ENCODE results near the gene UBXN6.

Gene UBXN6

GRCh38 chr19:4457654-4458395 is at the start of gene UBXN6:
TSS of gene UBXN6 (minus strand) at chr19:4457794. CDS start at chr19:4457697, 97 bp downstream.
- H3K36me3 Mint-ChIP-seq (ENCODE audit: low read depth), result no peaks in the 10 kb centered on the region
- no peaks in the 10 kb centered on the region for H3K27me3 Mint-ChIP-seq (ENCODE audit: low read depth)
- peak; percentile 99 for DNase-seq (ENCODE audit: low spot score)
- H3K9me3 Mint-ChIP-seq, result no peaks in the 10 kb centered on the region
- H3K4me1 Mint-ChIP-seq (ENCODE audit: low read depth), result peaks cover 13% of the 10 kb centered on the region
- H3K4me3 Mint-ChIP-seq, result peak within 1 kb of the TSS; percentile 94
- peak within 1 kb of the TSS; percentile 88 for H3K27ac Mint-ChIP-seq

GRCh38 chr19:4507150-4507452 is 49.5 kb upstream of the UBXN6 start:
- no peaks in the 10 kb centered on the region for H3K27me3 Mint-ChIP-seq (ENCODE audit: low read depth)
- H3K4me3 Mint-ChIP-seq, result no peak overlapping the region
- H3K27ac Mint-ChIP-seq, result no peak overlapping the region
- DNase-seq (ENCODE audit: low spot score), result no peak
- no peaks in the 10 kb centered on the region for H3K9me3 Mint-ChIP-seq
- H3K36me3 Mint-ChIP-seq (ENCODE audit: low read depth), result peaks cover 4% of the 10 kb centered on the region
- peaks cover 4% of the 10 kb centered on the region for H3K4me1 Mint-ChIP-seq (ENCODE audit: low read depth)

- Mint-ChIP-seq H3K36me3 (ENCODE audit: low read depth) (peaks cover 4% of the 10 kb centered on the region), H3K9me3 (no peaks in the 10 kb centered on the region), H3K27ac (peak overlapping the region; percentile 1), H3K4me1 (ENCODE audit: low read depth) (peaks cover 4% of the 10 kb centered on the region), H3K27me3 (ENCODE audit: low read depth) (no peaks in the 10 kb centered on the region), H3K4me3 (no peak overlapping the region)
- DNase-seq (ENCODE audit: low spot score), result no peak
Observed at GRCh38 chr19:4506449-4507149, 49.0 kb upstream of the UBXN6 start.

- H3K27ac Mint-ChIP-seq, result peak overlapping the region; percentile 43
- no peaks in the 10 kb centered on the region for H3K9me3 Mint-ChIP-seq
- H3K36me3 Mint-ChIP-seq (ENCODE audit: low read depth), result peaks cover 4% of the 10 kb centered on the region
- H3K4me1 Mint-ChIP-seq (ENCODE audit: low read depth), result peaks cover 4% of the 10 kb centered on the region
- H3K27me3 Mint-ChIP-seq (ENCODE audit: low read depth), result no peaks in the 10 kb centered on the region
- no peak overlapping the region for H3K4me3 Mint-ChIP-seq
- no peak for DNase-seq (ENCODE audit: low spot score)
Observed at GRCh38 chr19:4505570-4506448, 48.2 kb upstream of the UBXN6 start.

GRCh38 chr19:4504891-4505569 is 47.4 kb upstream of the UBXN6 start:
- DNase-seq (ENCODE audit: low spot score), result no peak
- peaks cover 4% of the 10 kb centered on the region for H3K4me1 Mint-ChIP-seq (ENCODE audit: low read depth)
- no peaks in the 10 kb centered on the region for H3K27me3 Mint-ChIP-seq (ENCODE audit: low read depth)
- H3K36me3 Mint-ChIP-seq (ENCODE audit: low read depth), result peaks cover 4% of the 10 kb centered on the region
- no peak overlapping the region for H3K4me3 Mint-ChIP-seq
- no peak overlapping the region for H3K27ac Mint-ChIP-seq
- H3K9me3 Mint-ChIP-seq, result no peaks in the 10 kb centered on the region

GRCh38 chr19:4504297-4504701 is 46.7 kb upstream of the UBXN6 start:
- Mint-ChIP-seq H3K36me3 (ENCODE audit: low read depth) (peaks cover 4% of the 10 kb centered on the region), H3K4me3 (no peak overlapping the region), H3K9me3 (no peaks in the 10 kb centered on the region), H3K27me3 (ENCODE audit: low read depth) (no peaks in the 10 kb centered on the region), H3K4me1 (ENCODE audit: low read depth) (peaks cover 4% of the 10 kb centered on the region), H3K27ac (no peak overlapping the region)
- DNase-seq (ENCODE audit: low spot score), result no peak

GRCh38 chr19:4503825-4504170 is 46.2 kb upstream of the UBXN6 start:
- peaks cover 4% of the 10 kb centered on the region for H3K36me3 Mint-ChIP-seq (ENCODE audit: low read depth)
- H3K27me3 Mint-ChIP-seq (ENCODE audit: low read depth), result no peaks in the 10 kb centered on the region
- no peak for DNase-seq (ENCODE audit: low spot score)
- H3K4me3 Mint-ChIP-seq, result no peak overlapping the region
- no peak overlapping the region for H3K27ac Mint-ChIP-seq
- H3K4me1 Mint-ChIP-seq (ENCODE audit: low read depth), result peaks cover 4% of the 10 kb centered on the region
- H3K9me3 Mint-ChIP-seq, result no peaks in the 10 kb centered on the region

GRCh38 chr19:4503132-4503824 is 45.7 kb upstream of the UBXN6 start:
- H3K4me1 Mint-ChIP-seq (ENCODE audit: low read depth), result peaks cover 4% of the 10 kb centered on the region
- peaks cover 4% of the 10 kb centered on the region for H3K36me3 Mint-ChIP-seq (ENCODE audit: low read depth)
- H3K9me3 Mint-ChIP-seq, result no peaks in the 10 kb centered on the region
- H3K27me3 Mint-ChIP-seq (ENCODE audit: low read depth), result no peaks in the 10 kb centered on the region
- no peak overlapping the region for H3K27ac Mint-ChIP-seq
- no peak overlapping the region for H3K4me3 Mint-ChIP-seq
- DNase-seq (ENCODE audit: low spot score), result no peak

GRCh38 chr19:4502282-4503131 is 44.9 kb upstream of the UBXN6 start:
- peaks cover 4% of the 10 kb centered on the region for H3K36me3 Mint-ChIP-seq (ENCODE audit: low read depth)
- no peaks in the 10 kb centered on the region for H3K9me3 Mint-ChIP-seq
- no peaks in the 10 kb centered on the region for H3K27me3 Mint-ChIP-seq (ENCODE audit: low read depth)
- no peak overlapping the region for H3K27ac Mint-ChIP-seq
- no peak for DNase-seq (ENCODE audit: low spot score)
- H3K4me1 Mint-ChIP-seq (ENCODE audit: low read depth), result peaks cover 4% of the 10 kb centered on the region
- no peak overlapping the region for H3K4me3 Mint-ChIP-seq

GRCh38 chr19:4501691-4502090 is 44.1 kb upstream of the UBXN6 start:
- no peak overlapping the region for H3K27ac Mint-ChIP-seq
- peaks cover 4% of the 10 kb centered on the region for H3K36me3 Mint-ChIP-seq (ENCODE audit: low read depth)
- H3K4me3 Mint-ChIP-seq, result no peak overlapping the region
- no peaks in the 10 kb centered on the region for H3K9me3 Mint-ChIP-seq
- no peaks in the 10 kb centered on the region for H3K27me3 Mint-ChIP-seq (ENCODE audit: low read depth)
- H3K4me1 Mint-ChIP-seq (ENCODE audit: low read depth), result peaks cover 4% of the 10 kb centered on the region
- DNase-seq (ENCODE audit: low spot score), result no peak

GRCh38 chr19:4500841-4501591 is 43.4 kb upstream of the UBXN6 start:
- no peak for DNase-seq (ENCODE audit: low spot score)
- H3K36me3 Mint-ChIP-seq (ENCODE audit: low read depth), result peaks cover 1% of the 10 kb centered on the region
- no peaks in the 10 kb centered on the region for H3K9me3 Mint-ChIP-seq
- H3K27ac Mint-ChIP-seq, result no peak overlapping the region
- no peaks in the 10 kb centered on the region for H3K27me3 Mint-ChIP-seq (ENCODE audit: low read depth)
- H3K4me3 Mint-ChIP-seq, result no peak overlapping the region
- H3K4me1 Mint-ChIP-seq (ENCODE audit: low read depth), result no peaks in the 10 kb centered on the region

GRCh38 chr19:4499855-4500254 is 42.3 kb upstream of the UBXN6 start:
- Mint-ChIP-seq H3K4me3 (no peak overlapping the region), H3K9me3 (no peaks in the 10 kb centered on the region), H3K27ac (no peak overlapping the region), H3K36me3 (ENCODE audit: low read depth) (peaks cover 6% of the 10 kb centered on the region), H3K4me1 (ENCODE audit: low read depth) (no peaks in the 10 kb centered on the region), H3K27me3 (ENCODE audit: low read depth) (no peaks in the 10 kb centered on the region)
- DNase-seq (ENCODE audit: low spot score), result no peak
